ENCODE measurements around the gene IGHMBP2.
A peak's percentile ranks its signal among the peaks of the same experiment; 100 is the strongest.
"Not testable (repeated sequence)": the region's sequence is repeated elsewhere in the genome, so short reads cannot be mapped to it uniquely, and the experiment has no call there.

Gene IGHMBP2

DNA sequence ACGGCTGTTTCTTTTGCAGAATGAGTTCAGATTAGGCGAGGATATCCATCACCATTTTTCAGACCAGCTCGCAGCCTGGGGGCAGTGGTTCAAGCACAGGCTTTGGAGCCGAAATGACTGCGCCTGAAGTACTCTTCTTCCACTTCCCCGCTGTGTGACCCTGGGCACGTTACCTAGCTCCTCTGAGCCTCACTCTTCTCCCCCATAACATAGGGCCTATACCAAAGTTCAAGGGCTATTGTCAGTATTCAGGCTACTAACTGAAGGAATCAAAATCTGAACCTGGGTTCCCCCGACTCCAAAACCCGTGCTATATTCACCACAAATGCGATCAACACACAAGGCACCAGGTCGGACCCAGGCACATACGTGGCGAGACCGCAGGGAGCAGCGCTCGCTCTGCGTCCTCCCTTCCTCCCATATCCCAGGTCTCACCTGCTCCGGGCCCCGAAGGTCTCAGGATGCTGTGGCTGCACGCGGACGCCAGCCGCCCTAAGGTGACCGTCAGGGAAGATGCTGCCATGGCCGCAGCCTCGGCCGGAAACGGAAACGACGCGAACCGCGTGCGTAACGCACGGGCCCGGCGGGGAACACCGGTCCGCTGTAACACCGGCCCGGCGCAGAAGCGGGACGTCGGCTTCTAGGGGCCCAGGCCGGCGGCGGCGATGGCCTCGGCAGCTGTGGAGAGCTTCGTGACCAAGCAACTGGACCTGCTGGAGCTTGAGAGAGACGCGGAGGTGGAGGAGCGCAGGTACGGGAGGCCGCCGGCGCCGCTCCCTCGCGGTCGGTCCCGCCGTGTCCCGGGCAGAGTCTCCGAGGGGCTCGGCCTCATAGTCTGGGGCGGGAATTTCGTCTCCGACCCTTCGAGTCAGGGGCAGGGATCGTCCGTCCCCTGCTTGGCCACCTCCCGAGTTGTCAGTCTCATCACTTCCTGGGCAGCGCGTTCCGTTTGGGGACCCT is at the start of gene IGHMBP2, which contains the start of gene MRPL21:
IGHMBP2 (plus strand) TSS at position 604 of the 960 bp plus-strand sequence; CDS start at position 666, 62 bp downstream.
MRPL21 (minus strand) TSS at position 545 of the 960 bp plus-strand sequence; CDS start at position 523, 22 bp downstream.
- no peaks in the 10 kb centered on the region for H3K9me3 ChIP-seq (ENCODE audit: control insufficient read depth, insufficient read depth, low read length)
- peak within 1 kb of the TSS; percentile 96 for H3K4me3 ChIP-seq (ENCODE audit: low read length)
- H3K36me3 ChIP-seq (ENCODE audit: control insufficient read depth, low read length): peaks cover 51% of the 10 kb centered on the region
- 0 out of 2 replicates have a peak, but pooled peaks cover 5% of the 10 kb centered on the region for H4K20me1 ChIP-seq (ENCODE audit: control insufficient read depth, insufficient read depth, low read depth, low read length)
- H3F3A ChIP-seq (ENCODE audit: control insufficient read depth, insufficient read depth): no peaks in the 10 kb centered on the region
- peaks cover 75% of the 10 kb centered on the region for H3K79me2 ChIP-seq (ENCODE audit: control insufficient read depth, low read length)
- peak within 1 kb of the TSS; percentile 82 for H3K4me2 ChIP-seq (ENCODE audit: low read length)
- H3K9me2 ChIP-seq (replicated peaks; ENCODE audit: control insufficient read depth, low read length): no peaks in the 10 kb centered on the region
- TF ChIP-seq, protein P1, sequence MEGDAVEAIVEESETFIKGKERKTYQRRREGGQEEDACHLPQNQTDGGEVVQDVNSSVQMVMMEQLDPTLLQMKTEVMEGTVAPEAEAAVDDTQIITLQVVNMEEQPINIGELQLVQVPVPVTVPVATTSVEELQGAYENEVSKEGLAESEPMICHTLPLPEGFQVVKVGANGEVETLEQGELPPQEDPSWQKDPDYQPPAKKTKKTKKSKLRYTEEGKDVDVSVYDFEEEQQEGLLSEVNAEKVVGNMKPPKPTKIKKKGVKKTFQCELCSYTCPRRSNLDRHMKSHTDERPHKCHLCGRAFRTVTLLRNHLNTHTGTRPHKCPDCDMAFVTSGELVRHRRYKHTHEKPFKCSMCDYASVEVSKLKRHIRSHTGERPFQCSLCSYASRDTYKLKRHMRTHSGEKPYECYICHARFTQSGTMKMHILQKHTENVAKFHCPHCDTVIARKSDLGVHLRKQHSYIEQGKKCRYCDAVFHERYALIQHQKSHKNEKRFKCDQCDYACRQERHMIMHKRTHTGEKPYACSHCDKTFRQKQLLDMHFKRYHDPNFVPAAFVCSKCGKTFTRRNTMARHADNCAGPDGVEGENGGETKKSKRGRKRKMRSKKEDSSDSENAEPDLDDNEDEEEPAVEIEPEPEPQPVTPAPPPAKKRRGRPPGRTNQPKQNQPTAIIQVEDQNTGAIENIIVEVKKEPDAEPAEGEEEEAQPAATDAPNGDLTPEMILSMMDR (IDR thresholded peaks at IDR 0.05; ENCODE audit: low read depth, low read length, poor library complexity, severe bottlenecking): no peak
- no peak for TF ChIP-seq EZH2phosphoT487 (IDR thresholded peaks at IDR 0.05; ENCODE audit: borderline replicate concordance, low read length)
- H3K4me1 ChIP-seq (ENCODE audit: control insufficient read depth, low read length): peaks cover 24% of the 10 kb centered on the region
- no peaks in the 10 kb centered on the region for H3K27me3 ChIP-seq (ENCODE audit: control insufficient read depth, low read length)
- 0 out of 2 replicates have a peak within 1 kb of the TSS, but pooled peaks have one; percentile 3 for H3K27ac ChIP-seq (ENCODE audit: low read depth, low read length)

DNA sequence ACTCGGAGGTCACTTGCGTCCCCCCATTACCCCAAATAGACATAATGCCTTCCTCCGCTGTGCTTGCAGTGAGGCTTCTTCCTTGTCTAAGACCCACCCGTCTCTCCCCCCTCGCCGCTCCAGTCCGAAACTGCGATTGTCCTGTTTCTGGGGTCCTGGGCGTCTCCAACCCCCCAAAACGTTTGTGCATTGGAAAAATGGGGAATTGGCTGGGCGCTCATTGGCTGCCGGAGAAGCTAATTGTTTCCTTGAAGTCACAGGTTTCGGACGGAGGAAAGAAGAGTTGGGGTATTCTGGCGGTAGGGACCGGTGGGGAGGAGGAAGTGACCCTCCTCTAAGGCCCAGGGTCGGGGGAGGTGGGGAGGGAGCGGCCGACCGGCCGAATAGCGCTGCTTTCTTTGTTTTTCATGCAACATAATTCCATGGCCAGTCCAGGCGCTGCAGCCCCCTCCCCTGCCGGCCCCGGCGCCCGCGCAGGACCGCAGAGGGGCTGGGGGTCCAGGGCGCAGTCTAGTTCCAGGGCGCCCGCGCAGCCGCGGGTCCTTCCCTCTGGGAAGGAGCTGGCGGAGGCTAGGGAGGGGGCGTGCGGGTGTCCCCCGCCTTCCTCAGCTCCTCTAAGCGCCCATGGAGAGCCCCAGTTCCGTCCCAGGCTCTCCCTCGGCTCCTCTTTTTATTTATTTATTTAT is 49.3 kb upstream of the IGHMBP2 start:
- Histone ChIP-seq H3K4me1 (ENCODE audit: control insufficient read depth, low read length) (no peaks in the 10 kb centered on the region), H3K4me3 (ENCODE audit: low read length) (no peak overlapping the region), H3K9me3 (ENCODE audit: control insufficient read depth, insufficient read depth, low read length) (no peaks in the 10 kb centered on the region), H3F3A (ENCODE audit: control insufficient read depth, insufficient read depth) (no peaks in the 10 kb centered on the region), H3K36me3 (ENCODE audit: control insufficient read depth, low read length) (no peaks in the 10 kb centered on the region), H3K9me2 (replicated peaks; ENCODE audit: control insufficient read depth, low read length) (no peaks in the 10 kb centered on the region), H3K4me2 (ENCODE audit: low read length) (no peak overlapping the region), H3K27ac (ENCODE audit: low read depth, low read length) (no peak overlapping the region), H3K27me3 (ENCODE audit: control insufficient read depth, low read length) (peaks cover 12% of the 10 kb centered on the region), H3K79me2 (ENCODE audit: control insufficient read depth, low read length) (no peaks in the 10 kb centered on the region), H4K20me1 (ENCODE audit: control insufficient read depth, insufficient read depth, low read depth, low read length) (no peaks in the 10 kb centered on the region)
- TF ChIP-seq EZH2phosphoT487 (IDR thresholded peaks at IDR 0.05; ENCODE audit: borderline replicate concordance, low read length): no peak
- TF ChIP-seq, protein P1 (IDR thresholded peaks at IDR 0.05; ENCODE audit: low read depth, low read length, poor library complexity, severe bottlenecking): no peak

DNA sequence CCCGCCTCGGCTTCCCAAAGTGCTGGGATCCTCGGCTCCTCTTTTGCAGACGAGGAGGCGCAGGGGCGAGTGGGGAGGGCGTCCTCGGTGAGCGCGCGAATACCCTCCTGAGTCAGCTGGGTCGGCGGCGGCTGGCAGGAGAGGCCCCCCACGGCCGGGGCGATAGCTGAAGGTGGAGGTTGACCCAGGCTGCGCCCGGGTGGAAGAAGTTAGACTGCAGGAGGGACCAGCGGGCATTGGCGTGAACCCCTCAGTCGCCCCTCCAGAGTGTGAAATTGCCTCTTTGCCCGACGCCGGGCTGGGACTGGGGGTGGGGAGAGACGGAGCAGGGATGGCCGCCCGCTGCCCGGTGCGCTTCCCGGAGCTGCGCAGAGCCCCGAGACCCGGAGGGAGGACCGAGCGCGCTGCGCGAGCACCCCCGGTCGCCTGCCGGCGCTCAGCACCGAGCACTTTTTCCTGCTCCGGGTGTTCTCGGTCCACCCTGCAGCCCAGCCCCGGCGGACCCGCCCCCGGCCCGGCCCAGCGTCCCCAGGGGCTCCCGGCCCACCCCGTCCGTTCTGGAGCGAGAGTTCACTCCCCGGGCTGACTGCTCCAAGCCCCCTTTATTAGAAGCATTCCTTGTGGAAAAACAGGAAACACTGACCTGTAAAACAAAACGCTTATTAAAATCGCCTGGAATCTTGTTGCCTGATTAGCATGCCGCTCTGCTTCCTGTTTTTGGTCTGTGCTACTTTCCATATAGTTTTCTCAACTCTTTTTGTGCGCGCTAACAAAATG is 48.3 kb upstream of the IGHMBP2 start:
- H3K4me1 ChIP-seq (ENCODE audit: control insufficient read depth, low read length): no peaks in the 10 kb centered on the region
- no peaks in the 10 kb centered on the region for H4K20me1 ChIP-seq (ENCODE audit: control insufficient read depth, insufficient read depth, low read depth, low read length)
- H3K27me3 ChIP-seq (ENCODE audit: control insufficient read depth, low read length): peaks cover 12% of the 10 kb centered on the region
- H3K9me3 ChIP-seq (ENCODE audit: control insufficient read depth, insufficient read depth, low read length): no peaks in the 10 kb centered on the region
- no peaks in the 10 kb centered on the region for H3F3A ChIP-seq (ENCODE audit: control insufficient read depth, insufficient read depth)
- H3K4me3 ChIP-seq (ENCODE audit: low read length): no peak overlapping the region
- peak overlapping the region; percentile 31 for H3K4me2 ChIP-seq (ENCODE audit: low read length)
- no peaks in the 10 kb centered on the region for H3K36me3 ChIP-seq (ENCODE audit: control insufficient read depth, low read length)
- TF ChIP-seq EZH2phosphoT487 (IDR thresholded peaks at IDR 0.05; ENCODE audit: borderline replicate concordance, low read length): no peak
- TF ChIP-seq, protein P1 (IDR thresholded peaks at IDR 0.05; ENCODE audit: low read depth, low read length, poor library complexity, severe bottlenecking): no peak
- no peaks in the 10 kb centered on the region for H3K9me2 ChIP-seq (replicated peaks; ENCODE audit: control insufficient read depth, low read length)
- no peaks in the 10 kb centered on the region for H3K79me2 ChIP-seq (ENCODE audit: control insufficient read depth, low read length)
- H3K27ac ChIP-seq (ENCODE audit: low read depth, low read length): no peak overlapping the region

DNA sequence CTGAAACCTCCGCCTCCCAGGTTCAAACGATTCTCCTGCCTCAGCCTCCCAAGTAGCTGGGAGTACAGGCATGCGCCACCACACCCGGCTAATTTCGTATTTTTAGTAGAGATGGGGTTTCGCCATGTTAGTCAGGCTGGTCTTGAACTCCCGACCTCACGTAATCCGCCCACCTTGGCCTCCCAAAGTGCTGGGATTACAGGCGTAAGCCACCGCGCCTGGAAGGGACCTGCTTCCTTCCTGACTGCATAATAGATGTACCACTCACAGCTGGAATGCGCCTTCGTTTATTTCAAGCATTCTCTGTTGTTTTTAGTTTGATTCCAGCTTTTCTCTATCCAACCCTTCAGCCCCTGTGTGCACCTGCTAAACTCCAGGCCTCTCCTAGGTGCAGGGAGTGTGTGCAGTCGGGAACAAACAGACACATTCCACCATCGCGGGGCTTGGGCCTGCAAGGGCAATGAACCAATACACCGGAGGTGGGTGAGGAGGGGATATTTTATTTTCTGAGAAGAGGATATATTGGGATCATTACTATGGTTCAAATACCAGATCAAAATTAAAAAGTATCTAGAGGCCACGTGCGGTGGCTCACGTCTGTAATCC is 47.2 kb upstream of the IGHMBP2 start:
- H3K36me3 ChIP-seq (ENCODE audit: control insufficient read depth, low read length); H3K9me2 ChIP-seq (replicated peaks; ENCODE audit: control insufficient read depth, low read length); H3K4me3 ChIP-seq (ENCODE audit: low read length); H3K79me2 ChIP-seq (ENCODE audit: control insufficient read depth, low read length); H3K9me3 ChIP-seq (ENCODE audit: control insufficient read depth, insufficient read depth, low read length); H3K27ac ChIP-seq (ENCODE audit: low read depth, low read length); H4K20me1 ChIP-seq (ENCODE audit: control insufficient read depth, insufficient read depth, low read depth, low read length); H3K4me2 ChIP-seq (ENCODE audit: low read length); H3K4me1 ChIP-seq (ENCODE audit: control insufficient read depth, low read length); H3F3A ChIP-seq (ENCODE audit: control insufficient read depth, insufficient read depth): not testable (repeated sequence)
- H3K27me3 ChIP-seq (ENCODE audit: control insufficient read depth, low read length): peaks cover 12% of the 10 kb centered on the region
